ENCODE data around the gene CLK2.
"Not testable (repeated sequence)": the region's sequence is repeated elsewhere in the genome, so short reads cannot be mapped to it uniquely, and the experiment has no call there.

Gene CLK2

GRCh38 chr1:155244368-155245162 is 28.7 kb downstream of the CLK2 start:
- peak; percentile 79 to 99 (median 98) for DNase-seq

- no peak for DNase-seq
These were observed 30.4 kb downstream of the CLK2 start for GRCh38 chr1:155242805-155243358.

GRCh38 chr1:155241841-155242264 is 31.5 kb downstream of the CLK2 start:
- no peak for DNase-seq

- DNase-seq = peak in 53 of 58 donors; percentile 30 to 90 (median 70)
These were observed 32.1 kb downstream of the CLK2 start for GRCh38 chr1:155241069-155241679.

- no peak for DNase-seq
These were observed 36.9 kb downstream of the CLK2 start for GRCh38 chr1:155236451-155236850.

GRCh38 chr1:155235375-155235774 is 37.9 kb downstream of the CLK2 start:
- DNase-seq = not testable (repeated sequence)

GRCh38 chr1:155233502-155233901 is 39.8 kb downstream of the CLK2 start:
- not testable (repeated sequence) for DNase-seq

GRCh38 chr1:155232001-155232978 is 41.0 kb downstream of the CLK2 start:
- DNase-seq = peak in 37 of 58 donors; percentile 4 to 71 (median 35)

GRCh38 chr1:155231302-155231701 is 42.0 kb downstream of the CLK2 start:
- not testable (repeated sequence) for DNase-seq

- DNase-seq = no peak
These were observed 45.2 kb downstream of the CLK2 start for GRCh38 chr1:155228096-155228427.

GRCh38 chr1:155227261-155228095 is 45.8 kb downstream of the CLK2 start:
- peak; percentile 89 to 99 (median 97) for DNase-seq

GRCh38 chr1:155226910-155227260 is 46.4 kb downstream of the CLK2 start:
- DNase-seq = peak in 37 of 58 donors; percentile 6 to 68 (median 41)

GRCh38 chr1:155226188-155226909 is 47.0 kb downstream of the CLK2 start:
- peak in 43 of 58 donors; percentile 11 to 68 (median 44) for DNase-seq

- not testable (repeated sequence) for DNase-seq
These were observed 47.9 kb downstream of the CLK2 start for GRCh38 chr1:155225404-155225759.

GRCh38 chr1:155223047-155223446 is 50.3 kb downstream of the CLK2 start:
- no peak for DNase-seq

GRCh38 chr1:155220211-155220965 is 52.9 kb downstream of the CLK2 start:
- not testable (repeated sequence) for DNase-seq

GRCh38 chr1:155219592-155220031 is 53.7 kb downstream of the CLK2 start:
- DNase-seq = peak in 44 of 58 donors; percentile 6 to 73 (median 24)

- peak in 52 of 58 donors; percentile 10 to 88 (median 50) for DNase-seq
These were observed 54.3 kb downstream of the CLK2 start for GRCh38 chr1:155218854-155219591.
